HEK293 (cell line): ENCODE data around the gene GPM6B.

ENCODE experiments used
- BCL11A ChIP-seq: fragments of 450-650 bp; formaldehyde crosslinking; IDR thresholded peaks from 2 replicates; pipeline ENCODE4 v1.5.1; 2016; ENCODE audit warnings: low read depth, missing biosample characterization, missing genetic modification characterization
- GLI4 ChIP-seq: fragments of 450-650 bp; formaldehyde crosslinking; IDR thresholded peaks from 2 replicates; pipeline ENCODE4 v1.5.1; 2016; ENCODE audit warnings: missing biosample characterization, missing genetic modification characterization
- KLF10 ChIP-seq: fragments of 450-650 bp; IDR thresholded peaks from 2 replicates; pipeline ENCODE4 v1.5.1; 2018; ENCODE audit warnings: missing biosample characterization, mild to moderate bottlenecking, missing genetic modification characterization
- SALL2 ChIP-seq: fragments of 450-650 bp; formaldehyde crosslinking; IDR thresholded peaks from 2 replicates; pipeline ENCODE4 v1.5.0; 2017; ENCODE audit warnings: missing biosample characterization, mild to moderate bottlenecking, missing genetic modification characterization, borderline replicate concordance
- YY2 ChIP-seq: fragments of 450-650 bp; formaldehyde crosslinking; IDR thresholded peaks from 2 replicates; pipeline ENCODE4 v1.5.1; 2016; ENCODE audit warnings: missing biosample characterization, missing genetic modification characterization
- ZFP41 ChIP-seq: fragments of 450-650 bp; formaldehyde crosslinking; IDR thresholded peaks from 2 replicates; pipeline ENCODE4 v1.5.1; 2016; ENCODE audit warnings: missing biosample characterization, missing genetic modification characterization, borderline replicate concordance
- ZNF114 ChIP-seq: fragments of 450-650 bp; formaldehyde crosslinking; IDR thresholded peaks from 2 replicates; pipeline ENCODE4 v1.5.0; 2017; ENCODE audit warnings: missing biosample characterization, missing genetic modification characterization
- ZNF121 ChIP-seq: fragments of 450-650 bp; formaldehyde crosslinking; IDR thresholded peaks from 2 replicates; pipeline ENCODE4 v1.5.1; 2016; ENCODE audit warnings: missing biosample characterization, missing genetic modification characterization
- ZNF302 ChIP-seq: fragments of 450-650 bp; formaldehyde crosslinking; IDR thresholded peaks from 2 replicates; pipeline ENCODE4 v1.5.1; 2016; ENCODE audit warnings: missing biosample characterization, missing genetic modification characterization, low read depth
- ZNF747 ChIP-seq: fragments of 450-650 bp; formaldehyde crosslinking; IDR thresholded peaks from 2 replicates; pipeline ENCODE4 v1.5.1; 2016; ENCODE audit warnings: missing biosample characterization, missing genetic modification characterization
- TF ChIP-seq, protein P1 (sequence below): fragments of 450-650 bp; formaldehyde crosslinking; IDR thresholded peaks from 2 replicates; pipeline ENCODE4 v1.5.1; 2016; ENCODE audit warnings: missing biosample characterization, missing genetic modification characterization
- TF ChIP-seq, protein P2 (sequence below): IDR thresholded peaks from 2 replicates; pipeline ENCODE4 v1.6.1; 2011; ENCODE audit warnings: mild to moderate bottlenecking, low read depth, low read length, borderline replicate concordance
- TF ChIP-seq, protein P3 (sequence below): fragments of 450-650 bp; formaldehyde crosslinking; IDR thresholded peaks from 2 replicates; pipeline ENCODE4 v1.5.1; 2016; ENCODE audit warnings: missing biosample characterization, missing genetic modification characterization, borderline replicate concordance

DNA sequence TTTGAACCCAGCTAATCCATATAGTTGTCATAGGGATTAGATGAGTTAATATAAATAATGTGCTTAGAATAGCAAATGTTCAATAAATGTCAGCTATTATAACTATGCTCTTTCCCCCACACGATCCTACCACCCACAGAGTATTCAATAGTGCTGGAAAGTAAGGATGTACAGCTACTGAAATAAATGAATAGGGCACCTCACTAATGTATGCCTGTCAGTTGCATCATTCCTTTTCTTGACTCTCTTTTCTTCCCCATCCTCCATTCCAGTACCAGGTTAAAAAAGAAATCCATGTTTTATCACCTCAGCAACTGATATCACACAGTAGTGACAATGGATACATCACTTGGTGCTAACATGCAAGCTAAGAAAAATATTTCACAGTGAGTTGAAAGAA is 42.8 kb upstream of the GPM6B start:
- TF ChIP-seq ZNF302, result no peak
- TF ChIP-seq, protein P1, sequence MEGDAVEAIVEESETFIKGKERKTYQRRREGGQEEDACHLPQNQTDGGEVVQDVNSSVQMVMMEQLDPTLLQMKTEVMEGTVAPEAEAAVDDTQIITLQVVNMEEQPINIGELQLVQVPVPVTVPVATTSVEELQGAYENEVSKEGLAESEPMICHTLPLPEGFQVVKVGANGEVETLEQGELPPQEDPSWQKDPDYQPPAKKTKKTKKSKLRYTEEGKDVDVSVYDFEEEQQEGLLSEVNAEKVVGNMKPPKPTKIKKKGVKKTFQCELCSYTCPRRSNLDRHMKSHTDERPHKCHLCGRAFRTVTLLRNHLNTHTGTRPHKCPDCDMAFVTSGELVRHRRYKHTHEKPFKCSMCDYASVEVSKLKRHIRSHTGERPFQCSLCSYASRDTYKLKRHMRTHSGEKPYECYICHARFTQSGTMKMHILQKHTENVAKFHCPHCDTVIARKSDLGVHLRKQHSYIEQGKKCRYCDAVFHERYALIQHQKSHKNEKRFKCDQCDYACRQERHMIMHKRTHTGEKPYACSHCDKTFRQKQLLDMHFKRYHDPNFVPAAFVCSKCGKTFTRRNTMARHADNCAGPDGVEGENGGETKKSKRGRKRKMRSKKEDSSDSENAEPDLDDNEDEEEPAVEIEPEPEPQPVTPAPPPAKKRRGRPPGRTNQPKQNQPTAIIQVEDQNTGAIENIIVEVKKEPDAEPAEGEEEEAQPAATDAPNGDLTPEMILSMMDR (tag by site-specific recombination), result no peak
- TF ChIP-seq, protein P2, sequence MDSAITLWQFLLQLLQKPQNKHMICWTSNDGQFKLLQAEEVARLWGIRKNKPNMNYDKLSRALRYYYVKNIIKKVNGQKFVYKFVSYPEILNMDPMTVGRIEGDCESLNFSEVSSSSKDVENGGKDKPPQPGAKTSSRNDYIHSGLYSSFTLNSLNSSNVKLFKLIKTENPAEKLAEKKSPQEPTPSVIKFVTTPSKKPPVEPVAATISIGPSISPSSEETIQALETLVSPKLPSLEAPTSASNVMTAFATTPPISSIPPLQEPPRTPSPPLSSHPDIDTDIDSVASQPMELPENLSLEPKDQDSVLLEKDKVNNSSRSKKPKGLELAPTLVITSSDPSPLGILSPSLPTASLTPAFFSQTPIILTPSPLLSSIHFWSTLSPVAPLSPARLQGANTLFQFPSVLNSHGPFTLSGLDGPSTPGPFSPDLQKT, result no peak
- no peak for TF ChIP-seq ZNF121 (tag by site-specific recombination)
- TF ChIP-seq ZNF114 (tag by site-specific recombination), result no peak
- no peak for TF ChIP-seq YY2 (tag by site-specific recombination)
- TF ChIP-seq SALL2 (tag by site-specific recombination), result no peak
- TF ChIP-seq GLI4 (tag by site-specific recombination), result no peak
- no peak for TF ChIP-seq ZFP41
- TF ChIP-seq, protein P3, sequence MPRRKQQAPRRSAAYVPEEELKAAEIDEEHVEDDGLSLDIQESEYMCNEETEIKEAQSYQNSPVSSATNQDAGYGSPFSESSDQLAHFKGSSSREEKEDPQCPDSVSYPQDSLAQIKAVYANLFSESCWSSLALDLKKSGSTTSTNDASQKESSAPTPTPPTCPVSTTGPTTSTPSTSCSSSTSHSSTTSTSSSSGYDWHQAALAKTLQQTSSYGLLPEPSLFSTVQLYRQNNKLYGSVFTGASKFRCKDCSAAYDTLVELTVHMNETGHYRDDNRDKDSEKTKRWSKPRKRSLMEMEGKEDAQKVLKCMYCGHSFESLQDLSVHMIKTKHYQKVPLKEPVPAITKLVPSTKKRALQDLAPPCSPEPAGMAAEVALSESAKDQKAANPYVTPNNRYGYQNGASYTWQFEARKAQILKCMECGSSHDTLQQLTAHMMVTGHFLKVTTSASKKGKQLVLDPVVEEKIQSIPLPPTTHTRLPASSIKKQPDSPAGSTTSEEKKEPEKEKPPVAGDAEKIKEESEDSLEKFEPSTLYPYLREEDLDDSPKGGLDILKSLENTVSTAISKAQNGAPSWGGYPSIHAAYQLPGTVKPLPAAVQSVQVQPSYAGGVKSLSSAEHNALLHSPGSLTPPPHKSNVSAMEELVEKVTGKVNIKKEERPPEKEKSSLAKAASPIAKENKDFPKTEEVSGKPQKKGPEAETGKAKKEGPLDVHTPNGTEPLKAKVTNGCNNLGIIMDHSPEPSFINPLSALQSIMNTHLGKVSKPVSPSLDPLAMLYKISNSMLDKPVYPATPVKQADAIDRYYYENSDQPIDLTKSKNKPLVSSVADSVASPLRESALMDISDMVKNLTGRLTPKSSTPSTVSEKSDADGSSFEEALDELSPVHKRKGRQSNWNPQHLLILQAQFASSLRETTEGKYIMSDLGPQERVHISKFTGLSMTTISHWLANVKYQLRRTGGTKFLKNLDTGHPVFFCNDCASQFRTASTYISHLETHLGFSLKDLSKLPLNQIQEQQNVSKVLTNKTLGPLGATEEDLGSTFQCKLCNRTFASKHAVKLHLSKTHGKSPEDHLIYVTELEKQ (tag by site-specific recombination), result no peak
- TF ChIP-seq KLF10 (tag by site-specific recombination), result no peak
- TF ChIP-seq BCL11A, result no peak
- no peak for TF ChIP-seq ZNF747 (tag by site-specific recombination)
